ENCODE measurements around the gene RET. TPM values are rescaled to one million over a fixed set of nuclear protein-coding genes. Genes with fewer than 3 reads are reported as not detected.

Gene RET
- total RNA-seq, 1 donor from 2014 or later = 1.0 TPM

DNA sequence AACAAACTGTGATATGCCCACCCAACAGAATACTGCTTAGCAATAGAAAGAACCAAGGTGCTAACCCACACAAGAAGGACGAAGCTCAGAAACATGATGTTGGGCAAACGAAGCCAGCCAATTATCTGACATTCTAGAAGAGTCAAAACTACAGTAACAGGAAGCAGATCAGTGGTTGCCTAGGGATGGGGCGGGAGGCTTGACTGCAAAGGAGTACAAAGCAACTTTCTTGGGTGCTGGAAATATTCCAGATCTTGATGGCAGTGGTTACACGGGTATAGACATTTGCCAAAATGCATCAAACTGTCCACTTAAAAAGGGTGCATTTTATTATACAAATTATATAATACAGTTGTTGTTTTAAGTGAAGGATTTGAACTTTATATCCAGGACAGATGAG, 41.1 kb upstream of the RET start:
- no peaks in the 10 kb centered on the region for H3K27me3 ChIP-seq
- H3K9me3 ChIP-seq = no peaks in the 10 kb centered on the region
- intact Hi-C loops (cut with DNase I) = no loop called here
- ATAC-seq (no peak), DNase-seq (no peak)
- H3K4me3 ChIP-seq = no peak overlapping the region
- no peaks in the 10 kb centered on the region for H3K4me1 ChIP-seq
- no peak for TF ChIP-seq CTCF (IDR thresholded peaks at IDR 0.05)
- H3K27ac ChIP-seq = no peak overlapping the region
- no peaks in the 10 kb centered on the region for H3K36me3 ChIP-seq

DNA sequence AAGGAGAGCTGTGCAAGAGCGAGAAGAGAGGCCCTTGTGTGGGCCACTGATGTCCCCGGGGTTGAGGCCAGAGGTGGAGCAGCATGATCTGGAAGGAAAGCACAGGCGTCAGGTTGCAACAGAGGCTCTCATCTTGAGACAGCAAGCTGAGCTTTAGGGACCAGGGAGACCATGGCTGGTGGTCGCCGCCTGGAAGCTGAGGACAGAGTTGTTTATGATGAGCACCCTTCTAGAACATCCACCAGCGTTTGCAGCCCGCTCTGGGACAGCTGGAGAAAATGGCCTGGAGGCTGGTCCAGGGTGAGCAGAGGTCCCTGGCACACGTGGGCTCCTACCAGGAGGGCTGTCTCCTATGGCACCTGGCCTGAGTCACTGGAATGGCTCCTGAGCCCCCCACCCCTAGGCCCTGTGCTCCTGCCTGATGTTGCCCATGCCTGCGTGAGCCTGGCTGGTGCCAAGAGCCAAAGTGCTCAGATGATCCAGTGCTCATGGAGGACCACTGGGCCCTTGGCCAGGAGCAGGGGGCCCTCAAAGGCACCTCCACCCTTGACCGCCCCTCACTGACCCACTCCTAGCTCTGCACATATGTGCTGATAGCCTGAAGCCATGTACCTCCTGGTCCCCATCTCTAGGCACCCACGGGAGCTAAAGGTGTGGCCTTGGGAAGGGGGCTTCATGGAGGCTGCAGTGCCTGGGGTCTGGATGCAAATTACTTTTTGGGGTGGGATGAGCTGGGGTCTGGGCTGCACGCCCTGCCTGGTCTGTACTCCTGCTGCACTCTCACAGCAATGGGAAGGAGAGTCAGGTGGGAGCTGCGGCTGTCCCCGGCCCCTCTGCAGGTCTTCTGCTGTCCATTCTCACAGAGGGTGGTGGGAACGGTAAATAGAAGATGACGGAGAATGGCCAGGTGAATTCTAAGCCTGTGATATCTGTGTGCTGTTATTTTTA, 40.1 kb upstream of the RET start:
- no peak overlapping the region for H3K4me3 ChIP-seq
- intact Hi-C loops (cut with DNase I) = no loop called here
- H3K9me3 ChIP-seq = no peaks in the 10 kb centered on the region
- no peaks in the 10 kb centered on the region for H3K4me1 ChIP-seq
- ATAC-seq = peak; percentile 9
- H3K27me3 ChIP-seq = no peaks in the 10 kb centered on the region
- DNase-seq = peak; percentile 35
- H3K36me3 ChIP-seq = no peaks in the 10 kb centered on the region
- no peak for TF ChIP-seq CTCF (IDR thresholded peaks at IDR 0.05)
- no peak overlapping the region for H3K27ac ChIP-seq

DNA sequence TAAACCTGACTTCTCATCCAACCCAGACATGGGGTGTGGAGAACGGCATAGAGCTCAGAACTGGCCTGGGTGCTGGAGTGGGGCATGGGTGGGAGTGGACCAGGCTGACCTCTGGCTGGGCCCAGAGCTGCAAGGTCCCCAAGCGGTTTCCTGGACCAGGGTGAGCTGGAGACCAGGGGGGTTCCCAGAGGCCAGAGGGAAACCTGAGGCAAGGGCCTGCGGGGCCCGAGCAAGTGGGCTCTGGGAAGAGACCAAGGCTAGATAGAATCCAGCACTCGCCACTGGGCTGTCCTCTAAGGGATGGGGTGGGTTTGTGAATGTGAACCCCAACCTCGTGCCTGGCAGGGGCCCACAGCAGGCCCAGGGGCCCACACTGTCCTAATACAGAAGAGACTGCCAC, 39.4 kb upstream of the RET start:
- H3K4me1 ChIP-seq = no peaks in the 10 kb centered on the region
- H3K9me3 ChIP-seq = no peaks in the 10 kb centered on the region
- no peaks in the 10 kb centered on the region for H3K36me3 ChIP-seq
- DNase-seq (peak; percentile 40), ATAC-seq (no peak)
- no peak for TF ChIP-seq CTCF (IDR thresholded peaks at IDR 0.05)
- H3K27ac ChIP-seq = no peak overlapping the region
- no peak overlapping the region for H3K4me3 ChIP-seq
- intact Hi-C loops (cut with DNase I) = no loop called here
- H3K27me3 ChIP-seq = no peaks in the 10 kb centered on the region

GRCh38 chr10:43037942-43038782, 38.7 kb upstream of the RET start:
- DNase-seq (peak; percentile 57), ATAC-seq (no peak)
- Histone ChIP-seq H3K27me3 (no peaks in the 10 kb centered on the region), H3K36me3 (no peaks in the 10 kb centered on the region), H3K27ac (no peak overlapping the region), H3K4me3 (no peak overlapping the region), H3K9me3 (no peaks in the 10 kb centered on the region), H3K4me1 (no peaks in the 10 kb centered on the region)
- no peak for TF ChIP-seq CTCF (IDR thresholded peaks at IDR 0.05)
- intact Hi-C loops (cut with DNase I) = no loop called here

DNA sequence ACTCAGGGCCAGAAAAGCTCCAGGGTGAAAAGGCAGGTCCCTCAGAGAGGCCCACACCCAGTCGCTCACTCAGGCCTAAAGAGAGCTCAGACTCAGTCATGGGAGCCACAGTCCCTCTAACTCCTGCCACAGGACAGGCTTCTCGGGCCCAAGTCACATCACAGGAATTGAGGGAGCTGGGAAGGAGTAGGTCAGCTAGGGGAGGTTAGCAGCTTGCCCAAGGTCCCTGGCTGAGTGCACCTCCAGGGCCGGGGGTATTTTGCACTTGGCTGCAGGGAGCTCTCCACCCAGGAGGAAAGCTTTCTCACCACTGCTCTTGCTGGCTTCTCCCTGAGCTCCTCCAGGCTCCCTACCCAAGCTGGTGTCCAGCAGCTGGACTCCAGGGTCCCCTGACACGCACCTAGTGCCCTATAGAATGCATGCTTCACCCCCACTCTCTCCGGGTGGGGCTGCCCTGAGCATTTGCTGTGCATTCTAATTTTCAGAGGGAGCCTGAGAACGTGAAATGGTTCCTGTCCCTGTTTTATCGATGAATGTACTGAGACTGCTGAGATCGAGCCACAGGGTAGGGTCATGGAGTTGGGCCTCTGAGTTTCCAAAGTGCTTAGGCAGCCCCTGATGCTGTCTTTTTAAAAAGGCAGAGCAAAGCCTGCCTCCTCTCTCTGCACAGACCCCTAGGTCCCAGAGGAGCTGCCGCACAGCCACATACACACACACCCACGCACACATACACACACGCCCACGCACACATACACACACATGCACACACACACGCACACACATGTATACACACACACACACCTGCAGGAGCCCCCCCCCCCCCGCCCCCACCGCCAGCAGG, 37.9 kb upstream of the RET start:
- H3K4me3 ChIP-seq = no peak overlapping the region
- no peaks in the 10 kb centered on the region for H3K27me3 ChIP-seq
- no peak for ATAC-seq
- intact Hi-C loops (cut with DNase I) = no loop called here
- peak; percentile 38 for DNase-seq
- H3K4me1 ChIP-seq = no peaks in the 10 kb centered on the region
- H3K27ac ChIP-seq = no peak overlapping the region
- TF ChIP-seq CTCF (IDR thresholded peaks at IDR 0.05) = no peak
- H3K9me3 ChIP-seq = no peaks in the 10 kb centered on the region
- no peaks in the 10 kb centered on the region for H3K36me3 ChIP-seq

All from upper lobe of right lung (tissue), 1 donor.